Liver (tissue), 9 donors: Measurements from ENCODE around the gene NXPE4. TPM values are rescaled to one million over a fixed set of nuclear protein-coding genes. Genes with fewer than 3 reads are reported as not detected.
"Not testable (repeated sequence)": the region's sequence is repeated elsewhere in the genome, so short reads cannot be mapped to it uniquely, and the experiment has no call there.

ENCODE experiments used
- DNase-seq: peaks from one replicate; pipeline ENCODE4 v3.0.0-alpha.2; 2017; ENCODE audit warnings: low spot score
- H3K27ac ChIP-seq, 2 donors: one replicate each; pipeline ENCODE4 v1.7.0; 2013; ENCODE audit warnings: inconsistent platforms in 2 of 2, low read length in 2 of 2, control low read depth in 1 of 2, low read depth in 1 of 2, mild to moderate bottlenecking in 1 of 2
- H3K27me3 ChIP-seq, 4 donors: one replicate each; pipeline versions ENCODE4 v1.6.1 to v1.7.0; 2013; ENCODE audit warnings: low read length in 3 of 4, inconsistent platforms in 1 of 4, mild to moderate bottlenecking in 1 of 4, moderate library complexity in 1 of 4; ENCODE audit not compliant: control insufficient read depth in 4 of 4, insufficient read depth in 4 of 4
- H3K36me3 ChIP-seq, 4 donors: one replicate each; pipeline versions ENCODE4 v1.6.1 to v1.7.0; 2013; ENCODE audit warnings: low read length in 3 of 4, mild to moderate bottlenecking in 3 of 4, low read depth in 1 of 4, moderate library complexity in 1 of 4; ENCODE audit not compliant: control insufficient read depth in 4 of 4, insufficient read depth in 3 of 4
- H3K4me1 ChIP-seq, 4 donors: one replicate each; pipeline versions ENCODE4 v1.6.1 to v1.7.0; 2013; ENCODE audit warnings: low read length in 3 of 4, mild to moderate bottlenecking in 3 of 4, moderate library complexity in 1 of 4; ENCODE audit not compliant: control insufficient read depth in 4 of 4, insufficient read depth in 4 of 4
- H3K4me3 ChIP-seq, 3 donors: one replicate each; pipeline versions ENCODE4 v1.6.1 to v1.7.0; 2013; ENCODE audit warnings: low read length in 3 of 3, control low read depth in 1 of 3, low read depth in 1 of 3, mild to moderate bottlenecking in 1 of 3
- H3K9ac ChIP-seq, 2 donors: one replicate each; pipeline ENCODE4 v1.7.0; 2013; ENCODE audit warnings: low read length in 2 of 2, mild to moderate bottlenecking in 2 of 2, moderate library complexity in 2 of 2, control low read depth in 1 of 2, low read depth in 1 of 2
- H3K9me3 ChIP-seq, 4 donors: one replicate each; pipeline versions ENCODE4 v1.6.1 to v1.7.0; 2013; ENCODE audit warnings: low read length in 3 of 4; ENCODE audit not compliant: control insufficient read depth in 4 of 4
- CTCF ChIP-seq: fragments of 150-350 bp; IDR thresholded peaks from 2 replicates; pipeline ENCODE4 v1.5.1; 2017; ENCODE audit warnings: improper control_type of control experiment, low read depth, low read length; ENCODE audit not compliant: missing input control
- EGR1 ChIP-seq, 2 donors: IDR thresholded peaks; 2 replicates each; pipeline ENCODE4 v1.6.1; 2016 to 2018; ENCODE audit warnings: antibody characterized with exemption in 2 of 2, low read depth in 2 of 2
- GABPA ChIP-seq, 2 donors: IDR thresholded peaks in 1 of 2; conservative IDR thresholded peaks in 1 of 2; 2 replicates each; pipeline ENCODE4 v1.6.1; 2016; ENCODE audit warnings: antibody characterized with exemption in 2 of 2, mild to moderate bottlenecking in 1 of 2, moderate library complexity in 1 of 2
- HNF4A ChIP-seq, 2 donors: conservative IDR thresholded peaks; 2 replicates each; pipeline ENCODE4 v1.6.1; 2016; ENCODE audit warnings: antibody characterized with exemption in 2 of 2, mild to moderate bottlenecking in 2 of 2
- HNF4G ChIP-seq: IDR thresholded peaks from 2 replicates; pipeline ENCODE4 v1.6.1; 2016; ENCODE audit warnings: antibody characterized with exemption
- JUND ChIP-seq, 2 donors: IDR thresholded peaks; 2 replicates each; pipeline ENCODE4 v1.6.1; 2016; ENCODE audit warnings: antibody characterized with exemption in 2 of 2
- NR2F2 ChIP-seq: IDR thresholded peaks from 2 replicates; pipeline ENCODE4 v1.6.1; 2016; ENCODE audit warnings: antibody characterized with exemption
- REST ChIP-seq: IDR thresholded peaks from 2 replicates; pipeline ENCODE4 v1.6.1; 2016; ENCODE audit warnings: antibody characterized with exemption, mild to moderate bottlenecking
- RXRA ChIP-seq, 2 donors: IDR thresholded peaks; 2 replicates each; pipeline ENCODE4 v1.6.1; 2017 to 2018; ENCODE audit warnings: antibody characterized with exemption in 2 of 2, mild to moderate bottlenecking in 1 of 2
- SP1 ChIP-seq: IDR thresholded peaks from 2 replicates; pipeline ENCODE4 v1.6.1; 2018; ENCODE audit warnings: antibody characterized with exemption, mild to moderate bottlenecking
- TAF1 ChIP-seq: conservative IDR thresholded peaks from 2 replicates; pipeline ENCODE4 v1.6.1; 2016; ENCODE audit warnings: antibody characterized with exemption, mild to moderate bottlenecking
- YY1 ChIP-seq: IDR thresholded peaks from 2 replicates; pipeline ENCODE4 v1.6.1; 2016; ENCODE audit warnings: antibody characterized with exemption, mild to moderate bottlenecking
- WGBS: extraction: QIAGEN DNeasy Blood & Tissue Kit; methylation state at CpG from one replicate; pipeline ENCODE4 v1.1.7; 2013; 5-methylcytosine and 5-hydroxymethylcytosine counted together
- polyA plus RNA-seq, 2 donors: library from polyadenylated mRNA; stranded (reverse) in 1 of 2; unstranded in 1 of 2; fragments of 200-250 nt in 1 of 2; fragments of >200 nt in 1 of 2; fragmentation: Nextera tagmentation in 1 of 2; extraction: Ambion mirVana in 1 of 2; gene quantifications; one replicate each; pipeline versions ENCODE4 v1.2.1 to v1.2.3, GENCODE V29; 2013 to 2015
- total RNA-seq, 2 donors: library from RNA; depleted of rRNA; stranded (reverse); fragments of >200 nt; gene quantifications; one replicate each; pipeline ENCODE4 v1.2.3, GENCODE V29; 2014
- TF ChIP-seq, protein P1 (sequence below): IDR thresholded peaks from 2 replicates; pipeline ENCODE4 v1.6.1; 2016; ENCODE audit warnings: antibody characterized with exemption
- TF ChIP-seq, protein P2 (sequence below): IDR thresholded peaks from 2 replicates; pipeline ENCODE4 v1.6.1; 2016; ENCODE audit warnings: antibody characterized with exemption
- donor health status: healthy.
- donor health status: healthy.
- donor health status: healthy.
- donor health status: healthy.
- donor health status: healthy.

Gene NXPE4
- not detected for total RNA-seq
- not detected for polyA plus RNA-seq

GRCh38 chr11:114595571-114595970 lies at the start of gene NXPE4:
Gene NXPE4, minus strand, starts transcription at chr11:114595786. Its CDS starts 1,027 bp downstream, at chr11:114594759.
- Histone ChIP-seq H3K27ac (no peak within 1 kb of the TSS), H3K36me3 (no peaks in the 10 kb centered on the region), H3K9ac (no peak within 1 kb of the TSS), H3K4me3 (no peak within 1 kb of the TSS), H3K9me3 (peaks cover 0 to 6% (median 0%) of the 10 kb centered on the region in 4 donors), H3K4me1 (no peaks in the 10 kb centered on the region), H3K27me3 (no peaks in the 10 kb centered on the region)
- DNase-seq, result no peak
- 57% methylated on average over 2 of the region's 2 CpGs for WGBS
- TF ChIP-seq JUND (IDR thresholded peaks at IDR 0.05), result no peak
- TF ChIP-seq CTCF, result no peak
- TF ChIP-seq SP1, result no peak
- TF ChIP-seq GABPA (IDR thresholded peaks at IDR 0.05 in 1 of 2, conservative IDR thresholded peaks at IDR 0.05 in 1 of 2), result no peak
- TF ChIP-seq HNF4A (conservative IDR thresholded peaks at IDR 0.05), result no peak
- no peak for TF ChIP-seq YY1
- no peak for TF ChIP-seq RXRA (IDR thresholded peaks at IDR 0.05)
- TF ChIP-seq HNF4G, result no peak

GRCh38 chr11:114639440-114639839 lies 43.9 kb upstream of the NXPE4 start:
- not testable (repeated sequence) for H3K36me3 ChIP-seq, H3K9me3 ChIP-seq, H3K9ac ChIP-seq, DNase-seq, H3K4me3 ChIP-seq, H3K27me3 ChIP-seq, H3K27ac ChIP-seq, H3K4me1 ChIP-seq
- 96% methylated on average over 6 of the region's 6 CpGs for WGBS

DNA sequence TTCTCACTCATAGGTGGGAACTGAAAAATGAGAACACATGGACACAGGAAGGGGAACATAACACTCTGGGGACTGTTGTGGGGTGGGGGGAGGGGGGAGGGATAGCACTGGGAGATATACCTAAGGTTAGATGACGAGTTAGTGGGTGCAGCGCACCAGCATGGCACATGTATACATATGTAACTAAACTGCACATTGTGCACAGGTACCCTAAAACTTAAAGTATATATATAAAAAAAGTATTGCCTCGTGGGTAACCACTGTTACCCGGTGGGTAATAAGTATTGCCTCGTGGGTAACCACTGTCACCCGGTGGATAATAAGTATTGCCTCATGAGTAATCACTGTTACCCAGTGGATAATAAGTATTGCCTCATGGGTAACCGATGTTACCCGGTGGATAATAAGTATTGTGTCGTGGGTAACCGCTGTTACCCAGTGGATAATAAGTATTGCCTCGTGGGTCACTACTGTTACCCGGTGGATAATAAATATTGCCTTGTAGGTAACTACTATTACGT lies 35.9 kb upstream of the NXPE4 start:
- H3K4me3 ChIP-seq, H3K27ac ChIP-seq, H3K27me3 ChIP-seq, H3K9me3 ChIP-seq, H3K4me1 ChIP-seq, H3K36me3 ChIP-seq, H3K9ac ChIP-seq, DNase-seq: not testable (repeated sequence)
- WGBS, result 91% methylated on average over 13 of the region's 13 CpGs

DNA sequence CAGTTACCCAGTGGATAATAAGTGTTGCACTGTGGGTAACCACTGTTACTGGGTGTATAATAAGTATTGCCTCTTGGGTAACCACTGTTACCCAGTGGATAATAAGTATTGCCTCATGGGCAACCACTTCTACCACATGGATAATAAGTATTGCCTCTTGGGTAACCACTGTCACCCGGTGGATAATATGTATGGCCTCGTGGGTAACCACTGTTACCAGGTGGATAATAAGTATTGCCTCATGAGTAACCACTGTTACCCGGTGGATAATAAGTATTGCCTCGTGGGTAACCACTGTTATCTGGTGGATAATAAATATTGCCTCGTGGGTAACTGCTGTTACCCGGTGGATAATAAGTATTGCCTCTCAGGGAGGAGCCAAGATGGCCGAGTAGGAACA lies 29.7 kb upstream of the NXPE4 start:
- TF ChIP-seq GABPA (IDR thresholded peaks at IDR 0.05 in 1 of 2, conservative IDR thresholded peaks at IDR 0.05 in 1 of 2) (no peak), EGR1 (IDR thresholded peaks at IDR 0.05; ENCODE audit: low read depth in 2 of 2) (no peak), REST (no peak), HNF4A (conservative IDR thresholded peaks at IDR 0.05) (no peak), HNF4G (no peak), TAF1 (no peak), RXRA (IDR thresholded peaks at IDR 0.05) (no peak), NR2F2 (no peak)
- TF ChIP-seq, protein P1, sequence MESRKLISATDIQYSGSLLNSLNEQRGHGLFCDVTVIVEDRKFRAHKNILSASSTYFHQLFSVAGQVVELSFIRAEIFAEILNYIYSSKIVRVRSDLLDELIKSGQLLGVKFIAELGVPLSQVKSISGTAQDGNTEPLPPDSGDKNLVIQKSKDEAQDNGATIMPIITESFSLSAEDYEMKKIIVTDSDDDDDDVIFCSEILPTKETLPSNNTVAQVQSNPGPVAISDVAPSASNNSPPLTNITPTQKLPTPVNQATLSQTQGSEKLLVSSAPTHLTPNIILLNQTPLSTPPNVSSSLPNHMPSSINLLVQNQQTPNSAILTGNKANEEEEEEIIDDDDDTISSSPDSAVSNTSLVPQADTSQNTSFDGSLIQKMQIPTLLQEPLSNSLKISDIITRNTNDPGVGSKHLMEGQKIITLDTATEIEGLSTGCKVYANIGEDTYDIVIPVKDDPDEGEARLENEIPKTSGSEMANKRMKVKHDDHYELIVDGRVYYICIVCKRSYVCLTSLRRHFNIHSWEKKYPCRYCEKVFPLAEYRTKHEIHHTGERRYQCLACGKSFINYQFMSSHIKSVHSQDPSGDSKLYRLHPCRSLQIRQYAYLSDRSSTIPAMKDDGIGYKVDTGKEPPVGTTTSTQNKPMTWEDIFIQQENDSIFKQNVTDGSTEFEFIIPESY, result no peak
- TF ChIP-seq, protein P2, sequence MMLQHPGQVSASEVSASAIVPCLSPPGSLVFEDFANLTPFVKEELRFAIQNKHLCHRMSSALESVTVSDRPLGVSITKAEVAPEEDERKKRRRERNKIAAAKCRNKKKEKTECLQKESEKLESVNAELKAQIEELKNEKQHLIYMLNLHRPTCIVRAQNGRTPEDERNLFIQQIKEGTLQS, result no peak
- no peaks in the 10 kb centered on the region for H3K4me1 ChIP-seq
- H3K4me3 ChIP-seq, result no peak overlapping the region
- 79% methylated on average over 7 of the region's 7 CpGs for WGBS
- H3K9me3 ChIP-seq, result peaks cover 0 to 4% (median 3%) of the 10 kb centered on the region in 4 donors
- H3K9ac ChIP-seq, result no peak overlapping the region
- H3K36me3 ChIP-seq, result no peaks in the 10 kb centered on the region
- DNase-seq, result no peak
- H3K27me3 ChIP-seq, result no peaks in the 10 kb centered on the region
- no peak overlapping the region for H3K27ac ChIP-seq
